Caco-2 (cell line): Measurements from ENCODE around the gene CNOT2. TPM values are rescaled to one million over a fixed set of nuclear protein-coding genes. Genes with fewer than 3 reads are reported as not detected.

ENCODE experiments used
- BruUV-seq: library from RNA; stranded (reverse); fragments of 400-500 nt; replicated peaks from 2 replicates; lab custom pipeline; 2021; lab: Mats Ljungman, UMichigan
- CTCF ChIA-PET: fragments of 300-600 bp; sonication (Branson Sonifier 250); formaldehyde crosslinking; loops from one replicate; lab custom pipeline; 2022; ENCODE audit warnings: antibody characterized with exemption; lab: Charles Lee
- POLR2A ChIA-PET: fragments of 300-600 bp; sonication (Branson Sonifier 250); formaldehyde crosslinking; loops from one replicate; lab custom pipeline; 2022; ENCODE audit warnings: antibody characterized with exemption; lab: Charles Lee
- DNase-seq, 2 experiments: peaks; one replicate each; pipeline versions ENCODE4 v3.0.0 to v3.0.0-alpha.2; 2020 to 2022
- H3K27me3 ChIP-seq: replicated peaks from 2 replicates; pipeline ENCODE4 v1.6.0; 2011; ENCODE audit warnings: low read length; ENCODE audit not compliant: control insufficient read depth, insufficient read depth
- H3K36me3 ChIP-seq: 2 replicates; pipeline ENCODE4 v1.5.1; 2011; ENCODE audit warnings: low read length; ENCODE audit not compliant: control insufficient read depth, insufficient read depth
- H3K4me1 ChIP-seq: fragments of 250-450 bp; sonication (Bioruptor Pico); 2 replicates; pipeline ENCODE4 v1.5.1; 2020; ENCODE audit warnings: mild to moderate bottlenecking
- H3K4me3 ChIP-seq: 2 replicates; pipeline ENCODE4 v1.5.1; 2011; ENCODE audit warnings: low read depth, mild to moderate bottlenecking, control low read depth, low read length
- H3K9me3 ChIP-seq: fragments of 250-450 bp; sonication (Bioruptor Pico); 2 replicates; pipeline ENCODE4 v1.5.1; 2020; ENCODE audit warnings: mild to moderate bottlenecking, moderate library complexity
- H3K27ac Mint-ChIP-seq: one replicate; pipeline ENCODE4 v1.8.0; 2022; ENCODE audit warnings: mixed read lengths; ENCODE audit not compliant: unreplicated experiment
- H3K27me3 Mint-ChIP-seq: one replicate; pipeline ENCODE4 v1.8.0; 2022; ENCODE audit warnings: mixed read lengths; ENCODE audit not compliant: insufficient read depth, unreplicated experiment
- H3K36me3 Mint-ChIP-seq: one replicate; pipeline ENCODE4 v1.8.0; 2022; ENCODE audit warnings: mild to moderate bottlenecking, mixed read lengths; ENCODE audit not compliant: insufficient read depth, unreplicated experiment
- H3K4me1 Mint-ChIP-seq: one replicate; pipeline ENCODE4 v1.8.0; 2022; ENCODE audit warnings: low read depth, mixed read lengths; ENCODE audit not compliant: unreplicated experiment
- H3K4me3 Mint-ChIP-seq: one replicate; pipeline ENCODE4 v1.8.0; 2022; ENCODE audit warnings: mild to moderate bottlenecking, moderate library complexity, mixed read lengths; ENCODE audit not compliant: unreplicated experiment
- H3K9me3 Mint-ChIP-seq: one replicate; pipeline ENCODE4 v1.8.0; 2022; ENCODE audit warnings: mixed read lengths; ENCODE audit not compliant: unreplicated experiment
- intact Hi-C: fragments of 100-400 bp; cut with micrococcal nuclease; formaldehyde crosslinking; loops from one replicate; pipeline ENCODE4 v1.10.0; 2022; ENCODE audit not compliant: unreplicated experiment
- total RNA-seq: library from RNA; stranded (reverse); gene quantifications from 2 replicates; pipeline ENCODE4 v1.2.3, GENCODE V29; 2022
- TF ChIP-seq, protein P1 (sequence below), 2 experiments: fragments of 200-600 bp in 1 of 2; IDR thresholded peaks; 1 replicate in 1 of 2; 2 replicates in 1 of 2; pipeline versions ENCODE4 v1.5.1 to v1.8.0; 2011 to 2022; ENCODE audit warnings: antibody characterized with exemption in 1 of 2, control low read depth in 1 of 2, inconsistent platforms in 1 of 2, low read depth in 1 of 2, low read length in 1 of 2, mild to moderate bottlenecking in 1 of 2, moderate library complexity in 1 of 2; ENCODE audit not compliant: insufficient read depth in 1 of 2, severe bottlenecking in 1 of 2, unreplicated experiment in 1 of 2

Gene CNOT2
- total RNA-seq, 1 experiment from 2014 or later: 83.5 TPM

DNA sequence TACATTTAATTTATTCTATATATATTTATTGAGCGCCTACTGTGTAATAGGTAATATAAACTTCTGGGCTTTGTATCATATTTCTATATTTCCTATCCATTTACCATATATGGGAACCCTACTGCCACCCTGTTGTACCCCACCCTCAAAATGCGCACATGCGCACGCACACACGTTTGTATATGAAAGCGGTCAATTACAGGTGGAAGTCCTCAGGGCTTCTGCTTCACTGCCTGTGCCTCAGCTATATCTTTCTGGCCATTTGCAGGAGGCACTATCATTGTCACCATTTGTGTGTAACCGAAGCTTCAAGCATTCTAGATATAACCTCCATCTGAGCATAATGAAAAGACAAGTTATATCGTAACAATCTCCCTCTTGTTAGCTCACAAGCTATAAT is 91.5 kb downstream of the CNOT2 start:
- Histone ChIP-seq H3K9me3 (0 out of 2 replicates have a peak, but pooled peaks cover 3% of the 10 kb centered on the region), H3K36me3 (no peaks in the 10 kb centered on the region; the same call in 1 of the 2 replicates), H3K4me1 (peaks cover 3% of the 10 kb centered on the region; the same call in 1 of the 2 replicates), H3K4me3 (no peak overlapping the region), H3K27me3 (no peaks in the 10 kb centered on the region)
- POLR2A ChIA-PET: no interaction called here
- CTCF ChIA-PET: no interaction called here
- no peak for DNase-seq
- H3K27ac Mint-ChIP-seq: no peak overlapping the region
- no peak overlapping the region for H3K4me3 Mint-ChIP-seq
- TF ChIP-seq, protein P1, sequence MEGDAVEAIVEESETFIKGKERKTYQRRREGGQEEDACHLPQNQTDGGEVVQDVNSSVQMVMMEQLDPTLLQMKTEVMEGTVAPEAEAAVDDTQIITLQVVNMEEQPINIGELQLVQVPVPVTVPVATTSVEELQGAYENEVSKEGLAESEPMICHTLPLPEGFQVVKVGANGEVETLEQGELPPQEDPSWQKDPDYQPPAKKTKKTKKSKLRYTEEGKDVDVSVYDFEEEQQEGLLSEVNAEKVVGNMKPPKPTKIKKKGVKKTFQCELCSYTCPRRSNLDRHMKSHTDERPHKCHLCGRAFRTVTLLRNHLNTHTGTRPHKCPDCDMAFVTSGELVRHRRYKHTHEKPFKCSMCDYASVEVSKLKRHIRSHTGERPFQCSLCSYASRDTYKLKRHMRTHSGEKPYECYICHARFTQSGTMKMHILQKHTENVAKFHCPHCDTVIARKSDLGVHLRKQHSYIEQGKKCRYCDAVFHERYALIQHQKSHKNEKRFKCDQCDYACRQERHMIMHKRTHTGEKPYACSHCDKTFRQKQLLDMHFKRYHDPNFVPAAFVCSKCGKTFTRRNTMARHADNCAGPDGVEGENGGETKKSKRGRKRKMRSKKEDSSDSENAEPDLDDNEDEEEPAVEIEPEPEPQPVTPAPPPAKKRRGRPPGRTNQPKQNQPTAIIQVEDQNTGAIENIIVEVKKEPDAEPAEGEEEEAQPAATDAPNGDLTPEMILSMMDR (IDR thresholded peaks at IDR 0.05; ENCODE audit: insufficient read depth in 1 of 2, low read depth in 1 of 2, low read length in 1 of 2, severe bottlenecking in 1 of 2, unreplicated experiment in 1 of 2): no peak
- H3K27me3 Mint-ChIP-seq: no peaks in the 10 kb centered on the region
- H3K9me3 Mint-ChIP-seq: no peaks in the 10 kb centered on the region
- H3K36me3 Mint-ChIP-seq: peaks cover 13% of the 10 kb centered on the region
- intact Hi-C loops: no loop called here
- H3K4me1 Mint-ChIP-seq: no peaks in the 10 kb centered on the region
- no TSS peak for BruUV-seq

DNA sequence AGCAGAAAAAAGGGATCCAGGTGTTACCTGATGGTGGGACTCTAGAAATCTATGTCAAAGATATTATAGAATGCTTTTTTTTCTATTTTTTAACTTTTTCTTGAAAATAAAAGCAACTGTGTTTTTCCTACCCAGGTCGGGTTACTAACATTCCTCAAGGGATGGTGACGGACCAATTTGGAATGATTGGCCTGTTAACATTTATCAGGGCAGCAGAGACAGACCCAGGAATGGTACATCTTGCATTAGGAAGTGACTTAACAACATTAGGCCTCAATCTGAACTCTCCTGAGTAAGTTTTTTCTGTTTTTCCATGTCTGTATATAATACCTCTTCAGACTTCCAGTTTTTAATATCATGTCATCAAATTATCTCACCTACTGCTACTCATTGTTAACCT is 95.3 kb downstream of the CNOT2 start:
- Histone ChIP-seq H3K36me3 (no peaks in the 10 kb centered on the region; the same call in 1 of the 2 replicates), H3K27me3 (no peaks in the 10 kb centered on the region), H3K4me3 (no peak overlapping the region), H3K9me3 (no peaks in the 10 kb centered on the region), H3K4me1 (no peaks in the 10 kb centered on the region)
- DNase-seq: no peak
- intact Hi-C loops: no loop called here
- POLR2A ChIA-PET: no interaction called here
- CTCF ChIA-PET: no interaction called here
- BruUV-seq: no TSS peak
- Mint-ChIP-seq H3K4me1 (no peaks in the 10 kb centered on the region), H3K27ac (no peak overlapping the region), H3K9me3 (no peaks in the 10 kb centered on the region), H3K27me3 (no peaks in the 10 kb centered on the region), H3K36me3 (peaks cover 40% of the 10 kb centered on the region), H3K4me3 (no peak overlapping the region)
- TF ChIP-seq, protein P1 (IDR thresholded peaks at IDR 0.05; ENCODE audit: insufficient read depth in 1 of 2, low read depth in 1 of 2, low read length in 1 of 2, severe bottlenecking in 1 of 2, unreplicated experiment in 1 of 2): no peak

DNA sequence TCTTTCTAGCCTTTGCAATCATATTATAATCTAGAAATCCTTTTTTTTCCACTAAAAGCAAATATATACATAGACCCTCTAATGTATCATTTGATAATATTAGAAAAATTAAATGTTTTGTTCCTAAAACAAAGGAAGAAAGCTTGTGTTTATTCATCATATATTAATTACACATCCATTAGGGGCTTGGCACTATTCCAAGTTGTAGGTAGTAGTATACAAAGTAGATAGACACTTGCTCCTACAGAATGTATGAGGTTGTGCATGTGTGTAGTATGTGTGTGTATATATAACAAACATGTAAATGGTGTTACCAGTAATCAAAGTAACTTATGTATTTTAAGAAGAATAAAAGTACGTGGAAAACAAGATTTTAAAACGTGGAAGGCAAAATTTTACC is 107.8 kb downstream of the CNOT2 start:
- Histone ChIP-seq H3K4me3 (no peak overlapping the region), H3K36me3 (no peaks in the 10 kb centered on the region), H3K27me3 (no peaks in the 10 kb centered on the region), H3K4me1 (no peaks in the 10 kb centered on the region), H3K9me3 (no peaks in the 10 kb centered on the region)
- Mint-ChIP-seq H3K4me1 (no peaks in the 10 kb centered on the region), H3K27me3 (no peaks in the 10 kb centered on the region), H3K36me3 (peaks cover 29% of the 10 kb centered on the region), H3K9me3 (no peaks in the 10 kb centered on the region), H3K27ac (no peak overlapping the region), H3K4me3 (no peak overlapping the region)
- no peak for DNase-seq
- TF ChIP-seq, protein P1 (IDR thresholded peaks at IDR 0.05; ENCODE audit: insufficient read depth in 1 of 2, low read depth in 1 of 2, low read length in 1 of 2, severe bottlenecking in 1 of 2, unreplicated experiment in 1 of 2): no peak
- ChIA-PET CTCF (no interaction called here), POLR2A (no interaction called here)
- intact Hi-C loops: no loop called here
- no TSS peak for BruUV-seq
